Activated CD8-positive, alpha-beta memory T cell treated with anti-CD3 and anti-CD28 coated beads for 4 hours (primary cell): ENCODE data around the gene REXO1.

ENCODE experiments used
- DNase-seq, 2 donors: peaks; one replicate each; pipeline ENCODE4 v3.0.0-alpha.2; 2020; ENCODE audit warnings: low read depth in 2 of 2

Gene REXO1

GRCh38 chr19:1766800-1767352, 81.4 kb downstream of the REXO1 start:
- DNase-seq = no peak

GRCh38 chr19:1765904-1766799, 82.1 kb downstream of the REXO1 start:
- no peak for DNase-seq
